Neural progenitor cell (in vitro differentiated cells): ENCODE measurements around the gene RAD51B.

Source experiments
- CTCF ChIP-seq: fragments of 200-600 bp; sonication (generic); IDR thresholded peaks from 2 replicates; pipeline ENCODE4 v1.5.1; 2017; ENCODE audit warnings: antibody characterized with exemption, mild to moderate bottlenecking
- EZH2 ChIP-seq: fragments of 200-600 bp; sonication (generic); IDR thresholded peaks from 2 replicates; pipeline ENCODE4 v1.6.1; 2017; ENCODE audit warnings: antibody characterized with exemption, mild to moderate bottlenecking, moderate library complexity

- TF ChIP-seq CTCF: no peak
- no peak for TF ChIP-seq EZH2
These were observed 857.9 kb downstream of the RAD51B start for GRCh38 chr14:68677476-68677875.
